ENCODE data around the gene FAM9C. TPM values are rescaled to one million over a fixed set of nuclear protein-coding genes. Genes with fewer than 3 reads are reported as not detected.

Gene FAM9C
- total RNA-seq, 1 donor from 2014 or later, result 0.16 TPM

- no peaks in the 10 kb centered on the region for H3K27me3 ChIP-seq (ENCODE audit: insufficient read depth, low read length)
- Mint-ChIP-seq H3K4me1 (ENCODE audit: low read depth, unreplicated experiment) (peaks cover 33% of the 10 kb centered on the region), H3K27me3 (ENCODE audit: low read depth, unreplicated experiment) (no peaks in the 10 kb centered on the region), H3K27ac (ENCODE audit: unreplicated experiment) (no peak overlapping the region), H3K4me3 (ENCODE audit: unreplicated experiment) (no peak overlapping the region), H3K9me3 (ENCODE audit: unreplicated experiment) (no peaks in the 10 kb centered on the region), H3K36me3 (ENCODE audit: low read depth, unreplicated experiment) (no peaks in the 10 kb centered on the region)
- H3K9me3 ChIP-seq (ENCODE audit: insufficient read depth, low read depth, low read length), result no peaks in the 10 kb centered on the region
- no peak overlapping the region for H3K4me3 ChIP-seq (ENCODE audit: insufficient read depth, low read depth, low read length)
- H3K4me2 ChIP-seq (ENCODE audit: low read length), result no peak overlapping the region
- H4K20me1 ChIP-seq (ENCODE audit: insufficient read depth, low read length), result no peaks in the 10 kb centered on the region
- H3K27ac ChIP-seq (ENCODE audit: low read depth, low read length), result no peak overlapping the region
- no peak overlapping the region for H3K9ac ChIP-seq (ENCODE audit: low read length)
- no peak for DNase-seq (ENCODE audit: low read depth)
- H3K4me1 ChIP-seq (ENCODE audit: insufficient read depth, low read length), result peaks cover 16% of the 10 kb centered on the region
- no peak for TF ChIP-seq CTCF (IDR thresholded peaks at IDR 0.05; ENCODE audit: insufficient read depth, low read depth, low read length)
- no peak for TF ChIP-seq EZH2 (IDR thresholded peaks at IDR 0.05; ENCODE audit: insufficient read depth, low read length)
- H2AFZ ChIP-seq (ENCODE audit: low read depth, low read length), result no peak overlapping the region
- no peaks in the 10 kb centered on the region for H3K36me3 ChIP-seq (ENCODE audit: insufficient read depth, low read length)
- peak; percentile 87 for FAIRE-seq
- no peaks in the 10 kb centered on the region for H3K79me2 ChIP-seq (ENCODE audit: insufficient read depth, low read length)
These were observed 42.3 kb downstream of the FAM9C start for GRCh38 chrX:13001961-13002671.

- H3K27ac ChIP-seq (ENCODE audit: low read depth, low read length), result no peak overlapping the region
- no peak overlapping the region for H3K4me3 Mint-ChIP-seq (ENCODE audit: unreplicated experiment)
- no peak for DNase-seq (ENCODE audit: low read depth)
- no peak overlapping the region for H3K4me2 ChIP-seq (ENCODE audit: low read length)
- H3K4me3 ChIP-seq (ENCODE audit: insufficient read depth, low read depth, low read length), result no peak overlapping the region
- no peak overlapping the region for H2AFZ ChIP-seq (ENCODE audit: low read depth, low read length)
- no peaks in the 10 kb centered on the region for H3K79me2 ChIP-seq (ENCODE audit: insufficient read depth, low read length)
- H3K4me1 Mint-ChIP-seq (ENCODE audit: low read depth, unreplicated experiment), result peaks cover 30% of the 10 kb centered on the region
- H3K27me3 Mint-ChIP-seq (ENCODE audit: low read depth, unreplicated experiment), result no peaks in the 10 kb centered on the region
- H3K9me3 Mint-ChIP-seq (ENCODE audit: unreplicated experiment), result no peaks in the 10 kb centered on the region
- H3K9me3 ChIP-seq (ENCODE audit: insufficient read depth, low read depth, low read length), result no peaks in the 10 kb centered on the region
- no peak for TF ChIP-seq EZH2 (IDR thresholded peaks at IDR 0.05; ENCODE audit: insufficient read depth, low read length)
- no peak for TF ChIP-seq CTCF (IDR thresholded peaks at IDR 0.05; ENCODE audit: insufficient read depth, low read depth, low read length)
- no peak for FAIRE-seq
- H4K20me1 ChIP-seq (ENCODE audit: insufficient read depth, low read length), result no peaks in the 10 kb centered on the region
- no peak overlapping the region for H3K27ac Mint-ChIP-seq (ENCODE audit: unreplicated experiment)
- no peak overlapping the region for H3K9ac ChIP-seq (ENCODE audit: low read length)
- no peaks in the 10 kb centered on the region for H3K36me3 Mint-ChIP-seq (ENCODE audit: low read depth, unreplicated experiment)
- H3K27me3 ChIP-seq (ENCODE audit: insufficient read depth, low read length), result no peaks in the 10 kb centered on the region
- H3K4me1 ChIP-seq (ENCODE audit: insufficient read depth, low read length), result peaks cover 13% of the 10 kb centered on the region
- no peaks in the 10 kb centered on the region for H3K36me3 ChIP-seq (ENCODE audit: insufficient read depth, low read length)
These were observed 43.3 kb downstream of the FAM9C start for GRCh38 chrX:13001097-13001496.

- Mint-ChIP-seq H3K4me1 (ENCODE audit: low read depth, unreplicated experiment) (peaks cover 23% of the 10 kb centered on the region), H3K36me3 (ENCODE audit: low read depth, unreplicated experiment) (no peaks in the 10 kb centered on the region), H3K4me3 (ENCODE audit: unreplicated experiment) (no peak overlapping the region), H3K9me3 (ENCODE audit: unreplicated experiment) (no peaks in the 10 kb centered on the region), H3K27me3 (ENCODE audit: low read depth, unreplicated experiment) (no peaks in the 10 kb centered on the region), H3K27ac (ENCODE audit: unreplicated experiment) (no peak overlapping the region)
- Histone ChIP-seq H3K4me1 (ENCODE audit: insufficient read depth, low read length) (peaks cover 10% of the 10 kb centered on the region), H3K27ac (ENCODE audit: low read depth, low read length) (no peak overlapping the region), H3K79me2 (ENCODE audit: insufficient read depth, low read length) (no peaks in the 10 kb centered on the region), H3K36me3 (ENCODE audit: insufficient read depth, low read length) (no peaks in the 10 kb centered on the region), H2AFZ (ENCODE audit: low read depth, low read length) (peak overlapping the region; percentile 30), H3K27me3 (ENCODE audit: insufficient read depth, low read length) (no peaks in the 10 kb centered on the region), H4K20me1 (ENCODE audit: insufficient read depth, low read length) (no peaks in the 10 kb centered on the region), H3K4me3 (ENCODE audit: insufficient read depth, low read depth, low read length) (no peak overlapping the region), H3K9ac (ENCODE audit: low read length) (no peak overlapping the region), H3K4me2 (ENCODE audit: low read length) (peak overlapping the region; percentile 44), H3K9me3 (ENCODE audit: insufficient read depth, low read depth, low read length) (no peaks in the 10 kb centered on the region)
- TF ChIP-seq CTCF (IDR thresholded peaks at IDR 0.05; ENCODE audit: insufficient read depth, low read depth, low read length) (no peak), EZH2 (IDR thresholded peaks at IDR 0.05; ENCODE audit: insufficient read depth, low read length) (no peak)
- DNase-seq (ENCODE audit: low read depth) (no peak), FAIRE-seq (peak; percentile 32)
These were observed 44.1 kb downstream of the FAM9C start for GRCh38 chrX:13000301-13000811.

Measured in astrocyte (in vitro differentiated cells and primary cell).